ENCODE results near the gene MRPL51.
"Not testable (repeated sequence)": the region's sequence is repeated elsewhere in the genome, so short reads cannot be mapped to it uniquely, and the experiment has no call there.

Gene MRPL51

GRCh38 chr12:6532051-6532926, 39.2 kb upstream of the MRPL51 start:
- peak; percentile 77 for DNase-seq (ENCODE audit: low read depth)

GRCh38 chr12:6530576-6531260, 37.7 kb upstream of the MRPL51 start:
- DNase-seq (ENCODE audit: low read depth) = no peak

DNA sequence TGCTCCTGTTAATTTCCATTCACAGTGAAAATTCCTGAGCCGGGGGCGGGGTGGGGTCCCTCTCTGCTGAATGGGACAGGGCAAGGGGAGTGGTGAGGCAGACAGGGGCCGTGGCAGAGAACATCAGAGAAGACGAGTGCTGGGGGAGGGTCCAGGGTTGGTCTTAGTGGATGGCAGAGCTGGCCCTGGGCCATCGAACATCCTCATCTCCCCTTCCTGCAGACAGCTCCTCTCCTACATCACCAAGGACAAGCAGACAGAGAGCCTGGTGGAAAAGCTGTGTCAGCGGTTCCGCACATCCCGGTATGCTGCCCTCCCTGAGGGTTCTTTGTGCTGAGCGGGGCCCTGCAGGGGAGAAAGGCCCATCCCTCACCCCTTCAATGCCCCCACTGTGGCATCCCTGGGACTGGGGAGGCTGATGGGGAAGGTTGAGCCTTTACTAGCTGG, 36.3 kb upstream of the MRPL51 start:
- no peak for DNase-seq (ENCODE audit: low read depth)

DNA sequence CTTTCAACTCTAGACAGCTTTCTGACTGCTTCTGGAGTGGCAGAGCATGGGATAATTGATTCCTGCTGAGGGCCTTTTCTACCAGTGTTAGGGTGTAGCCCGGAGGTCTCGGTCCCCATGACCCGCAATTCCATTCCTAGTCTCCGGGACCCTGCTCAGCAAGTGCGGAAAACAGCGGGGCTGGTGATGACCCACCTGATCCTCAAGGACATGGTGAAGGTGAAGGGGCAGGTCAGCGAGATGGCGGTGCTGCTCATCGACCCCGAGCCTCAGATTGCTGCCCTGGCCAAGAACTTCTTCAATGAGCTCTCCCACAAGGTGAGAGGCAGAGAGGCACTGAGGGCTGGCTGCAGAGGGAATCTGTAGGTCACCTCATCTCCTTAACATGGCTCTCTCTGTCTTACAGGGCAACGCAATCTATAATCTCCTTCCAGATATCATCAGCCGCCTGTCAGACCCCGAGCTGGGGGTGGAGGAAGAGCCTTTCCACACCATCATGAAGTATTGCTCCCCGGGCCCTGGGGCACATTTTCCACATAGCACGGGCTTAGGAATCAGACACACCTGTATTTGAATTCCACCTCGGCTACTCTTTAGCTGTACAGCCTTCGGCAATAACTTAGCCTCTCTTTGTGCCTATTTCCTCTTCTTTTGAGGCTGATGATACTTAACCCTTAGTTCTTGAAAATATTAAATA, 35.6 kb upstream of the MRPL51 start:
- no peak for DNase-seq (ENCODE audit: low read depth)

- no peak for DNase-seq (ENCODE audit: low read depth)
These were observed 34.6 kb upstream of the MRPL51 start for GRCh38 chr12:6527711-6528110.

GRCh38 chr12:6526766-6527525, 33.9 kb upstream of the MRPL51 start:
- no peak for DNase-seq (ENCODE audit: low read depth)

- DNase-seq (ENCODE audit: low read depth) = no peak
These were observed 33.1 kb upstream of the MRPL51 start for GRCh38 chr12:6526201-6526600.

GRCh38 chr12:6524648-6525047, 31.6 kb upstream of the MRPL51 start:
- no peak for DNase-seq (ENCODE audit: low read depth)

- no peak for DNase-seq (ENCODE audit: low read depth)
These were observed 30.6 kb upstream of the MRPL51 start for GRCh38 chr12:6523708-6524107.

- no peak for DNase-seq (ENCODE audit: low read depth)
These were observed 29.1 kb upstream of the MRPL51 start for GRCh38 chr12:6522193-6522592.

DNA sequence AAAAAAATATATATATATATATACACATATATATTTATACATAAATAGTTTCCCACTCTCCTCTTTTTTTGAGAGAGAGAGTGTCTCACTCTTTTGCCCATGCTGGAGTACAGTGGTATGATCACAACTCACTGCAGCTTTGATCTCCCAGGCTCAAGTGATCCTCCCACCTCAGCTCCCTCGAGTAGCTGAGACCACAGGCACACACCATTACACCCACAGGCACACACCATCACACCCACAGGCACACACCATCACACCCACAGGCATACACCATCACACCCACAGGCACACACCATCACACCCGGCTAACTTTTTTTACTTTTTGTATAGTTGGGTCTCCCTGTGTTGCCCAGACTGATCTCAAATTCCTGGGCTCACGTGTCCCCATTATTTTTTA, 27.1 kb upstream of the MRPL51 start:
- no peak for DNase-seq (ENCODE audit: low read depth)

GRCh38 chr12:6508087-6508486, 15.0 kb upstream of the MRPL51 start:
- DNase-seq (ENCODE audit: low read depth) = no peak

DNA sequence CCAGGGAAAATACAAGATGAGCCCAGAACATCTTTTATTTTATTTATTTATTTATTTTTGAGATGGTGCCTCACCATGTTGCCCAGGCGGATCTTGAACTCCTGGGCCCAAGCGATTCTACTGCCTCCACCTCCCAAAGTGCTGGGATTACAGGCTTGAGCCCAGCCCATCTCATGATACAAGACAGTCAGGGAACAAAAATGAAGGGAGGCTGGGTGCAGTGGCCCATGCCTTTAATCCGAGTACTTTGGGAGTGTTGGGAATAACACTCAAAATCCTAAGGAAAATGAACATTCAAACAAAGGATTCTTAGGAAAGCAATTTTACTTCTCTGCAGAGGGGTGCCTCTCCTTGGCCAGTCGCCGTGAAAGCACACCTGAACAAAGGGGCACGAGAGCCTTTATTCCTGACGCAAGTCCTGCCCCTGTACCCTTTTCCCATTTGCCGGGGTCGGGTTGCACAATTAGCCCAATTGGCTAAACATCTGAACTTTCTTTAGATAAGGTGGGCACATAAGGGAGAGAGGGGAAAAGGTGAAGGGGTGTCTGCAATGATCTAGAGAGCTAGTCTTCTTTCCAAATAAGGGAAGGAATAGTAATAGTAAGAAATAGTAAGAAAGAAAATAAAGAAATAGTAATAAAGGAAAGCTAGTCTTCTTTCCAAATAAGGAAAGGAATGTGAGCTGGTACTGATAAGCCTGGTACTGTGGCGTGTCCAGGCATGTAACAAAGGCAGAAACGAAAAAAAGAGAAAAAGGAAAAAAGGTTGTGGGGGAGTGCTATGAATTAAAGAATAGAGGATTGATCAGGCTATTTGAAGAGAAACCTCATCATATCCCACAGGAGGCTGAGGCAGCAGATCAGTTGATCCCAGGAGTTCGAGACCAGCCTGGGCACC, 14.3 kb upstream of the MRPL51 start:
- no peak for DNase-seq (ENCODE audit: low read depth)

GRCh38 chr12:6500466-6500865, 7.4 kb upstream of the MRPL51 start:
- DNase-seq (ENCODE audit: low read depth) = no peak

- DNase-seq (ENCODE audit: low read depth) = not testable (repeated sequence)
These were observed 4.2 kb upstream of the MRPL51 start for GRCh38 chr12:6497291-6497690.

- no peak for DNase-seq (ENCODE audit: low read depth)
These were observed 1.9 kb upstream of the MRPL51 start for GRCh38 chr12:6494968-6495367.

DNA sequence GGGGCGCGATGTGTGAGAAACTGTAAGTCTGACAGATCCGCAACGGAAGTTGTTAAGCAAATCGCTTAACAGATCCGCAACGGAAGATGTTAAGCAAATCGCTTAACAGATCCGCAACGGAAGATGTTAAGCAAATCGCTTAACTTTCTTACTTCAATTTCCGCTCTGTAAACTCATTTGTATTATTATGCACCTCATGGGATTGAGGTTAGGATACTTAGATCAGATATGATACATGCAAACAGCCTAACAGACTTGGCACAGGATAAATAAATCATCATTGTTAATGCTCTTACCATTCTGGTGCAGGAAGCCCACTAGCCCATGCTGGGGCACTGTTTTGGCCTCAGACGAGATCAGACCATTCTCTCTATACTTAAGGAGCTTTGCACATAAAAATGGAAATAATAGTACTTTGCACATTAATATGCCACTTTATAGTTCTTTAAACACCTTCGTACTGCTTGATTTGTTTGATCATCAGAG, 1.2 kb upstream of the MRPL51 start:
- DNase-seq (ENCODE audit: low read depth) = no peak

- DNase-seq (ENCODE audit: low read depth) = peak; percentile 88
These were observed 615 bp upstream of the MRPL51 start, which contains the start of gene NCAPD2 for GRCh38 chr12:6493497-6494257. TSS of gene NCAPD2 (plus strand) at chr12:6494102. CDS start at chr12:6495099, 997 bp downstream.

GRCh38 chr12:6490673-6491072, 2.4 kb downstream of the MRPL51 start:
- DNase-seq (ENCODE audit: low read depth) = not testable (repeated sequence)

GRCh38 chr12:6489449-6489848, 3.6 kb downstream of the MRPL51 start:
- DNase-seq (ENCODE audit: low read depth) = no peak
